Activated T-helper 1 cell treated with Interleukin-2 at 50 U/mL for 16 hours (primary cell): ENCODE results near the gene SPOCK2.

Experiments
- DNase-seq: peaks from one replicate; pipeline ENCODE4 v3.0.0-alpha.2; 2020; ENCODE audit warnings: low read depth

SPOCK2 gene

GRCh38 chr10:72087392-72087968, 871 bp downstream of the SPOCK2 start:
- peak; percentile 34 for DNase-seq

GRCh38 chr10:72086466-72087391, 1.6 kb downstream of the SPOCK2 start:
- peak; percentile 69 for DNase-seq

DNA sequence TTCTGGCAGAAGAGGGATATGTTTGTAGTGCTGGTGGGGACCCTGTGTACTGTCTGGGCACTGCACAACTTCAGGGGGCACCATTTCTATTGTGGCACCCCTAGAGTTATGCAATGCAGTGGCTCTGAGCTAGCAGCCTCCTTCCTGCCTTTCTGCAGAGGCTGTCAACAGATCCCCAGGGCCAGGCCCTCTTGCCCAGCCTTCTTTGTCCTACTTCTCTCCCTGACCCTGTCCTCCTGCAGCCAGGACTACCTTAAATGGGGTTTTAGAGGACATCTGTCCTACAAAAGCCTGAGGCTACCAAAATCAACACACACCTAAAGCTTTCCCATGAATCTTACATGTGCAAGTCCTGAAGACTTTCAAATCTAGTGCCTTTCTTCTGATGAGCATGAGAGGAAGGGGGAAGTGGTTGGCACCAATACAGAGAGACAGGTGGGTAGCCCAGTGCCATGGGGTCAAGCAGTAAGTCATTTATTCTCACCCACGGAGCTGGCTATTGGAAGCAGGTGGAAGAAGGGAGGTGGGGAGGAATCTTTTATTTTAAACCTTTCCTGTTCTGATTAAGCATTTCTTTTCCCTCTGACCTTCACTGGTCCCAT, 2.4 kb downstream of the SPOCK2 start:
- DNase-seq, result no peak

DNA sequence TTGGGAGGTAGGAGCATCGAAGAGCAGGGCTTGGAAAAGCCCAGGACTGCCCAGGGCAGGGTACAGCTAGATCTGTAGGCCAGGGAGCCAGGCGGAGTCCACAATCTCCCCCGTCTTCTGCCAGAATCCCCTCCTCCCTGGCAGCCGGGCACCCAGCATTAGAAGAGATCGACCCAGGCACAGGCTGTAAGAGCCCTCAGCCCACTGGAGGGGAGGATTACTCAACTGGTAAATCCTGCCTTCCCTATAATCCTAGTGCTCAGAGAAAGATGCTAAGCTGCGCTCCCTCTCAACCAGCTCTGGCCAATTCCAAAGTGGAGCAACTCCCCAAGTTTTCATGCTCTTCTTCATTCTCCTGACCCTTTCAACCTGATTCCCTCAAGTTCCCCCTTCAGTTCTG, 3.2 kb downstream of the SPOCK2 start:
- DNase-seq, result no peak

- DNase-seq, result peak; percentile 31
Observed at GRCh38 chr10:72083790-72084459, 4.4 kb downstream of the SPOCK2 start.

GRCh38 chr10:72082856-72083789, 5.2 kb downstream of the SPOCK2 start:
- no peak for DNase-seq

GRCh38 chr10:72081772-72082590, 6.4 kb downstream of the SPOCK2 start:
- no peak for DNase-seq

- DNase-seq, result no peak
Observed at GRCh38 chr10:72081210-72081609, 7.1 kb downstream of the SPOCK2 start.

DNA sequence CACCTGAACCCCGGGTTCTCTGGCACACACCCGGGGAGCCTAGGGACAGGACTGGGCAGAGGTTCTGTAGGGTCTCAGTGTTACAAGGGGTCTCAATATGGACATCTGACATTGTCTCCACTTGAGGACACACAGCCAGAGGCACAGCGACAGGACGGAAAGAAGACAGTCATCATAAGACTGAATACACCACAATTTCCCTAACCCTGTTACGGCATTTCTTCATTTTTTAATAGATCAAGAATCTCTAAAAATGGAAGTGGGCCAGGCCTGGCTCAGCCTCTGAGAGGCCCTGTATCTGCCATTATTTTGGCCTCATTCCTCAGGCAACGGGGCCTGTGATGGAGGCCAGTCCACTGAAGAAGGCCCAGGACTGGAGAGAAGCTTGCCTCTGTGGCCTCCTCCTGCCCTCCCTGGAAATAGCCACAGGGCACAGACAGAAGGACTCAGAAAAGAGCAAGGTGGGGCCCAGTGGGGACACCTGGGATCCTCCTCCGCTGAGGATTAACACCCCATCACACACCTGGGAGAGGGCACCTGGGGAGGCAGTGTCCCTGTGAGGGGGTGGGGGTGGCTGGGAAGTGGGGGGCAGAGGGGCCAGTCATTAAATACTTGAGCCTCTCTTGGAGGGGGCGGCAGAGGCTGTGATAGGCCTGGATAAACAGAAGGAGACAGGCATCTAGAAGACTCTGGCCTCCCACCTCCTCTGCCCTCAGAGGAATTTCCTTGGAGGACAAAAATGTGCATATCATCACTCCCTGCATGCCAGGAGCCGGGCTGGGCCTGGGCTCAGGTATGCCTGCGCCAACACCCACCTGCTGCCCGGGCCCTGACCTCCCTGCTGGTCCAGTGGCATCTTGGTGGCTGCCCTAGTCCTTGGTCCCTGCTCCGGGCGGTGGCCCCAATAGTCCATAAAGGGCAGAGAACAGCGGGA, 8.0 kb downstream of the SPOCK2 start:
- no peak for DNase-seq

DNA sequence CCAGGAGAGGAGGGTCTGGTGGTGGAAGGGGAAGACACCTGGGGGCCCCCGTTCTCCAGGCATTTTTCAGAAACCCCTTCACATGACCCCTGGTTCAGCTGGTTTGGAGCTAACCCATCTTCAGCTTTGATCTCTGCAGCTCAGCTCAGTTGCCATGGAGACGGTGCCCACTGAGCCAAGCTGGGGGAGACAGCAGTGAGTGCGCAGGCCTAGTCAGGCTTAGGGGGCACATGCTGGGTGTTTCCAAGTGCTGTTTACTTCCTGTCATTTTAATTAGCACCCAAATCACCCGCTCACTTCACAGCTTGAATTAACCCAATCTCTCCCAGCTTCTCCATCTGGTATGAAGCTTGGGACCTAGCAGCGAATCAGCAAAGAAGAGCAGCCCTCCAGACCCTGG, 9.0 kb downstream of the SPOCK2 start:
- DNase-seq, result peak; percentile 26

DNA sequence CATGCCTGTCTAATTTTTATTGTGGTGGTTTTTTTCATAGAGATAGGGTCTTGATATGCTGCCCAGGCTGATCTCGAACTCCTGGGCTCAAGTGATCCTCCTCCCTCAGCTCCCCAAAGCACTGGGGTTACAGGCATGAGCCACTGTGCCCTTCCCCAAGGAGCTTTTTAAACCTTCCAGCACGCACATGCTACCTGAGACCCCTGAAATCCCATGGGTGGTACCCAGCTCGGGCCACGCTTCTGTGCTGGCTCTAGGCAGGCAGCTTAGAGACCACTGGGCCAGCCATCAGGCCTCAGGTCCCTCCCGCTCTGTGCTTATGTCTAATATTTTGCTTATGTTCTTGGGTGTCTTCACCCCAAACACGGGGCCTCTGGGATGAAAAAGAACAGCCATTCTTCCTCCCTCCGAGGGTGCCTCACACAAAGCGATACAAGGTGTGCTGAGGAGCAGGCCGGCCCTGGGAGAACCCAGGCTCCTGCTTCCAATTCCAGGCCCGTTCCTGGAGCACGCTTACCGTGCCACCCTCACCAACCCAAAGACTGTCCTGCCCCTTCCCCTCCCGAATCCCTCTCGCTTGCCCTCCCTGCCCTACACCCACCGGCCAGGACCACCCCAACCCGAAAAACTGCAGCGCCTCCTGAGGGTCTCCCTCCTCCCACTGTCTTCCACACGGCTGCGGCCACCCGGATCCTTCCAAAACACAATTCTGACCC, 10.9 kb downstream of the SPOCK2 start:
- DNase-seq, result no peak

DNA sequence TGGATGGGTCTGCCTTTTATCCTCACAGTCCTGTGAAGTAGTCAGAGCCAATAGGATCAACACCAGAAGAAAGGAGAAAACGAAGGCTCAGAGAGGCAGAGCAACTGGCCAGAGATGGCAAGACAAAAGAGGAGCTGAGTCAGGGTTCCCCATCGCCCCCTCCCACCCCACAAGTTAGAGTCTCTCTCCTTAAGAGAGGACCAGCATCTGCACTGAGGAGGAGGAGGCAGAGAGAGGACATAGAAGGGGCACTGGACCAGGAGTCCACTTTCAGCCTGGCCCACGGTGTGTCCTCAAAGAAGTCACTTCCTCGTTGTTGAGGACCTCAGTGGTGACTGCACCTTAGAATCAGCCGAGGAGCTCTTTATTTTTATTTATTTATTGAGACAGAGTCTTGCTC, 11.6 kb downstream of the SPOCK2 start:
- DNase-seq, result no peak

GRCh38 chr10:72075376-72076115, 12.8 kb downstream of the SPOCK2 start:
- DNase-seq, result no peak

DNA sequence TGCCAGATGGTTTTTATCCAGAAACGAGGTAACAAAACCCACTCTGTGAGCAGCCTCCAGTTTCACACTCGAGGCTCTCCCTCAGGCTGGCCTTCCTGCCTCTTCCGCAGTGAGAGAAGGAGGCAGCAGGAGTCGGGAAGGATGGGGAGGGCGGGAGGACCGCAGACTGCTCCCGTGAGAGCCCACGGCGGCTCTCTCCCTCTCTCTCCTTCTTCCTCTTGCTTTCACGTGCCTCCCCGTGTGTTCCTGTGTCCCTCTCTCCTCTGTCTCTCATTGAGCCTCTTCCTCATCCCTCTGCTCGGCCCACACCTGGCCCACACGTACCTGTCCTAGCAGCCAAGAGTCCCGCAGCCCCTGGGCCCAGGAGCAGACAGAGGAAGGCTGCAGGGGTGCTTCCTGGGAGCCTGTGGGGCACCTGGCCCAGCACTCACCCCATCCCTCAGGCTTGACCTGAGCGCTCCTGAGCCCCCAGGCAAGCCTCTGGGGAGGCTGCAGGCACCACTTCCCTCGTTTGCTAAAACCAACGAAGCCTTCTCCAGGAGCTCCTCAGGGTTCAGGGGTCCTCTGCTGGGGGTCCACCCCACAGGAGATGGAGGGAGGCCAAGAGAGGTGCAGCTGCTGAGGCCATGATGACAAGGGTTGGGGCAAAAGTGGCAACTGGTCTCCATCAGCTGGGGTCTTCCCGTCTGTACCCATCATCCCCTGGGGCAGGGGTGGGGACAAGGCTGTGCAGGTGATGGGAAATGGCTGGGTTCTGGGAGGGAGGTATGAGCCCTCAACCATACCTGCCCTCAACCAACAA, 13.6 kb downstream of the SPOCK2 start:
- DNase-seq, result no peak

DNA sequence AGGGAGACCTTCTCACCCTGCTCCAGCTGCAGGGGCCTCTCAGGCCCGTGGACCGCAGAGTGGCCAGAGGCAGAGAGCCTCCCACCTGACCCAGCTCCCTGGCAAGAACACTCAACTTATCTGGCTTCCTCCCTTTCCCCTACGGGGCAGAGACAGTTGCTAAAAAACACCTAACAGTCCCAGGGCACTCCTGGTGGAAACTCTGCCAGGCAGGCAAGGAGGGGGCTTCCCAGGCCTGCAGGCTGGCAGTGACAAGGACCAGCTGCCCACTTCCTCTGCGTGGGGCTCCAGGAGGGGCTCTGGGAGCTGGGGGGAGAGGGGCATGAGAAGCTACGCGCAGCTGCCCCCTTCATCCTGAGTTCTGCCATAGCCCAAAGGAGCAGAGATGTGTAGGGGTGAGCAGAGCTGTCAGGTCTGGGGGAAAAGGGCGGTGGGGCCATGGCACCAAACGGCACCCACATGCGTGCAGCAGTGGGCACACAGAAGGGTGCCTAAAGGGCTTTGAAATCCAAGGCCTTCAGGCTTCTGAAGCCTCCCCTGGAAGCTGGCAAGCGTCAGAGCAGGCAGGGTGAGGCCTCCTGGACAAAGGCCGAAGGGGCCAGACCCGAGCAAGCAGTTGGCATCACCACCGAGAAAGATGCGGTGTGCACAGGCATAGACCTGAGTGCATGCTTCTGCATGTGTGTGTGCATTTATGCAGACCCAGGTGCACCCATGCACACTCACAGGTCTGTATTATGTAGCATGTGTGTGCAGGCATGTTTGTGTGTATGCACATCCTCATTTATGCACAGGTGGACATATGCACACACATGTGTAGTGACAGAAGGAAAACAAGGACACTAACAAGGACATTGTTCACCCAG, 14.4 kb downstream of the SPOCK2 start:
- no peak for DNase-seq

DNA sequence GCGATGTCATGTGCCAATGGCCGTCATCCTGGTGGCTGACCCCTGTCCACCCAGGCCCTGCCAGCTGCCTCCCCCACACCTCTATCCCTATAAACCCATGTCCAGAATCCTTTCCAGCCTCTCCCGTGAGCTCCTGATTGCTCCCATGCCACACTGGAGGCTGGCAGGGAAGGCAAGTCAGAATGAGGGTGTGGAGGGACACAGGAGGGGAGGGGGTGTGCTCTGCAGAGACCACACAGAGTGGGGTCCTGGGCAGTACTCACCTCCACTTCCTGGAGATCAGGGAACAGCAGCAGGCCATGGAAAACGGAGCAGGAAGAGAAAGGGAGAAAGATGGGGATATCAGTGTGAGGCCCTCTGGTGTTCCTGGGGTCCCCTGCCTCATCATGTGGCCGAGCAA, 15.7 kb downstream of the SPOCK2 start:
- DNase-seq, result no peak
